Hematopoietic multipotent progenitor cell treated with erythropoietin and hydrocortisone succinate and interleukin-3 and kit ligand, for 17 days (in vitro differentiated cells): ENCODE results near the gene DRP2.
"Not testable (repeated sequence)": the region's sequence is repeated elsewhere in the genome, so short reads cannot be mapped to it uniquely, and the experiment has no call there.

Experiments used
- DNase-seq: peaks from one replicate; pipeline ENCODE4 v3.0.0-alpha.2; 2015; ENCODE audit warnings: low spot score

Gene DRP2, protein sequence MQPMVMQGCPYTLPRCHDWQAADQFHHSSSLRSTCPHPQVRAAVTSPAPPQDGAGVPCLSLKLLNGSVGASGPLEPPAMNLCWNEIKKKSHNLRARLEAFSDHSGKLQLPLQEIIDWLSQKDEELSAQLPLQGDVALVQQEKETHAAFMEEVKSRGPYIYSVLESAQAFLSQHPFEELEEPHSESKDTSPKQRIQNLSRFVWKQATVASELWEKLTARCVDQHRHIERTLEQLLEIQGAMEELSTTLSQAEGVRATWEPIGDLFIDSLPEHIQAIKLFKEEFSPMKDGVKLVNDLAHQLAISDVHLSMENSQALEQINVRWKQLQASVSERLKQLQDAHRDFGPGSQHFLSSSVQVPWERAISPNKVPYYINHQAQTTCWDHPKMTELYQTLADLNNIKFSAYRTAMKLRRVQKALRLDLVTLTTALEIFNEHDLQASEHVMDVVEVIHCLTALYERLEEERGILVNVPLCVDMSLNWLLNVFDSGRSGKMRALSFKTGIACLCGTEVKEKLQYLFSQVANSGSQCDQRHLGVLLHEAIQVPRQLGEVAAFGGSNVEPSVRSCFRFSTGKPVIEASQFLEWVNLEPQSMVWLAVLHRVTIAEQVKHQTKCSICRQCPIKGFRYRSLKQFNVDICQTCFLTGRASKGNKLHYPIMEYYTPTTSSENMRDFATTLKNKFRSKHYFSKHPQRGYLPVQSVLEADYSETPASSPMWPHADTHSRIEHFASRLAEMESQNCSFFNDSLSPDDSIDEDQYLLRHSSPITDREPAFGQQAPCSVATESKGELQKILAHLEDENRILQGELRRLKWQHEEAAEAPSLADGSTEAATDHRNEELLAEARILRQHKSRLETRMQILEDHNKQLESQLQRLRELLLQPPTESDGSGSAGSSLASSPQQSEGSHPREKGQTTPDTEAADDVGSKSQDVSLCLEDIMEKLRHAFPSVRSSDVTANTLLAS

DNA sequence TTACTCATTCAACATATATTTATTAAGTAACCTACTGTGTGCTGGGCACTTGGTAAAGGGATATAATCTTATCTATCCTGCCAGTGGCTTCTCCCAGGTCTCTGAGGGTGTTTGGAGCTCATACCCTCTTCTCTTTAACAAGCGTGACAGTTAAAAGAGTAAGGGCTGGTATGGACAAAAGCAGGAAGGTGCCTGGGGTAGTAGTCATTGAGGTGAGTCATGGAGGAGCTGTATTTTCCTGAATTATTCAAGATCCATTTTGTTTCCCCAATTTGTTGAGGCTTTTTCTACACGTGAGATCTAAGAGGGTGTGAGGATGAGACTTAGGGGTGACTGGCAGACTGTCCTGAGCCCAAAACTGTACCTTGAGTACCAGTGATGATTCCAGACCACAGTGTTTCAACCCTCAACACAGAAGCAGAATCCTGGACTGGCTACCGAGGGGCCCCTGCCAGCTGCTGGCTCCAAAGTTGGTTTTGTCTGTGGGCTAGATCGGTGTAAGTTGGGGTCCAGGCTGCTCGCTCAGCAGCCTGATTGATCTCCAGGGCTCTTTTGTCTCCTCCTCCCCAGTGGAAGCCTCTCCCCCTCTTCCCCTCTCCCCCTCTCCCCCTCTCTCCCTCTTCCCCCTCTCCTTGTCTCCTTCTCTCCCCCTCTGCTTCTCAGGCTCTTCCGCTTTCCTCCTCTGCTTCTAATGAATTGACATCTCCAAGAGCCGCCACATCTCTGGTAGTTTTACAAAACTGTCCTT lies at the start of gene DRP2:
Gene DRP2 (plus strand): TSS at position 671 of the 748 bp plus-strand sequence. CDS start 11,862 bp downstream, outside the sequence.
- DNase-seq, result no peak

DNA sequence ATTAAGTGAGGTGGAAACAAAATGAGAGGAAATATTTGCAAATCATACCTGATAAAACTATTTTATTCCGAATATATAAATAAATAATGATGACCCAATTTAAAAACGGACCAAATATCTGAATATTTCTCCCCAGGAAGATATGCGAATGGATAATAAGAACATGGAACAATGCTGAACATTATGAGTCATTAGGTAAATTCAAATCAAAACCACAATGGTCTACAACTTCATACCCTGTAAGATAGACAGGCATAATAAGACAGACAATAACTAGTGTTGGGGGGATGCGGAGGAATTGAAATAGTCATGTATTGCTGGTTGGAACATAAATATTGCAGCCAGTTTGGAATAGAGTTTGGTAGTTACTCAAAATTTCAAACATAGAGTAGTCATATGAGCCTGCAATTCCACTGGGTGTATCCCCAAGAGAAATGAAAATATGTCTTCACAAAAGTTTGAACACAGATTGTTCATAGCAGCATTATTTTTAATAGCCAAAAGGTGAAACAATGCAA lies 47.6 kb upstream of the DRP2 start:
- no peak for DNase-seq

DNA sequence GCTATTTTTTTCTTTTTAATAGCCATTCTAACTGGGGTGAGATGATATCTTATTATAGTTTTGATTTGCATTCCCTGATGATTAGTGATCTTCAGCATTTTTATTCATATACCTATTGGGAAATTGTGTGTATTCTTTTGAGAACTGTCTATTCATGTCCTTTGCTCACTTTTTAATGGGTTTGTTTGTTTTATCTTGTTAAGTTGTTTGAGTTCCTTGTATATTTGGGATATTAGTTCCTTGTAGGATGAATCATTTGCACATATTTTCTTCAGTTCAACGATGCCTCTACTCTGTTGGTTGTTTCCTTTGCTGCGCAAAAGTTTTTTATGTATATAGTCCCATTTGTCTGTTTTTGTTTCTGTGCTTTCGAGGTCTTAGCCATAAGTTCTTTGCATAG lies 43.1 kb upstream of the DRP2 start:
- no peak for DNase-seq

DNA sequence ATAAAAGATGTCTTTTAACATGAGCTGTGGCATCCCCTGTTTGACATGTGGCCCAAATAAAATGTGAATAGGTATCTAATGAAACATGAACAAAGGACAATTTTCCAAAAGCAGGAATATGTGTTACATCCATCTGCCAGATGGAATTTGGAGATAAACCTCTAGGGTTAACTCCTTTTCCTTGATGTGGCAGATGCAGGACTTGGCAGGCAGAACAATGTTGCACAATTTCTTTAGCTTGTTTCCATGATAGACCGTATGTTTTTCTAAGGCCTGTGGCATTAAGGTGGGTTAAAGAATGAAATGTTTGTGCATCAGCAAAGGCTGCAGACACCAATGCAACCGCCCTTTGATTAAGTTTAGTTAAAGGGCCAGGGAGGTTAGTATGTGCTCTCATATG lies 34.7 kb upstream of the DRP2 start:
- DNase-seq, result not testable (repeated sequence)

DNA sequence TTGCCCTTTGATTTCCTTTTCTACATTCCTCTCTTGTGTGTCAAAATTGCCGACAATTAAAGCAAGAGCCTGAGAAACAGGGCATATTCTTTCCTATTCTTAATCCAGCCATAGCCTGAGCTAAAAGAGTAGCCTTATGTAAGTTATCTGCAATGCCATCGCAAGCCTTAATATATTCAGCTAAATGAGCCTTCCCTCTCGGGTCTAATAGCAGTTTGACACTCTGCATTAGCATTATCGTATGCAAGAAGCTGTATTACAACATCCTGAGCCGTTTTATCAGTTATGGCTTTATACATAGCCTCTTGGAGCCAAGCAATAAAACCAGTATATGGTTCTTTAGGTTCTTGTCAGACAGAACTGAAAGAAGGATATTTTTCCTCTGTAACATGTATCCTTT lies 31.6 kb upstream of the DRP2 start:
- not testable (repeated sequence) for DNase-seq

DNA sequence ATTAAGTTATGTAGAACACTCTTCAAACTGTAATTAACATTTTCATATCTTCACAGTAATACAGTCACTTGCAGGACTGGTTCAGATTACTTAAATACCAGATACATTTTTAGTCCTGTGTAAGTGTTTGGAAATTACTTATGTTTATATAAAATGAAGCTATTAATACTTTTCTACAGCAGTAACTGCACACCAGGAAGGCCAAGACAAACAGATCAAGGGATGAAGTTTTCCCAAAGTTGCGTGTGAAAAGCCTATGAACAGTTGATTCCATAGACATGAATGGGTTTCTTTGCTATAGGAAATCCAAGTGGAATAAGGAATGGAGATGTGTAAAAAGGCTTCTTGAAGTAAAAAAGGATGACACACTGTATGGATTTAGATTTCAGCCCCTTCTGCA lies 28.9 kb upstream of the DRP2 start:
- no peak for DNase-seq

DNA sequence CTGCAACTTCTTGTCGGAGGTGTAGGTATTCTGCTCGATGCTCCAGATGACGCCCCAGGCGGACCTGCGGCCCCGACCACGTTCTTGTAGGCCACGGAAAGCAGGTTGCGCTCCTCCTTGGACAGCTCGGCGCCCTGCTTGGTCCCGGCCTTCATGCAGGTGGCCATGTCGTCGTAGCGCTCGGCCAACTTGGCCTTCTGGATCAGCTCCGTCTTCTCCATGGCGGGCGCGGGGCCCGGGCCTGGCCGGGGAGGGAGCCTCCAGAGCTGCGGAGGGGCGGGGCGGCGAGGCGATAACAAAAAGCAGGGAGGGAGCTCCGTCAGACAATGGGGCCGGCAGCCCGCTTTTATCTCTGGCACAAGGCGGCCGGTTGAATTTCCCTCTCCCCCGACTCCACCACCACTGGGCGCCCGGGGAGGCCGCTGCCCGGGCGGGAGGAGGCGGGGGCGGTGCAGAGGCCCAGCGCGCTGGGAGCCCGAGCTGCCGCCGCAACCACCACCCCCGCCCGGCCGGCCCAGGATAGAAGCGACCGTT lies 28.3 kb upstream of the DRP2 start:
- DNase-seq, result no peak

DNA sequence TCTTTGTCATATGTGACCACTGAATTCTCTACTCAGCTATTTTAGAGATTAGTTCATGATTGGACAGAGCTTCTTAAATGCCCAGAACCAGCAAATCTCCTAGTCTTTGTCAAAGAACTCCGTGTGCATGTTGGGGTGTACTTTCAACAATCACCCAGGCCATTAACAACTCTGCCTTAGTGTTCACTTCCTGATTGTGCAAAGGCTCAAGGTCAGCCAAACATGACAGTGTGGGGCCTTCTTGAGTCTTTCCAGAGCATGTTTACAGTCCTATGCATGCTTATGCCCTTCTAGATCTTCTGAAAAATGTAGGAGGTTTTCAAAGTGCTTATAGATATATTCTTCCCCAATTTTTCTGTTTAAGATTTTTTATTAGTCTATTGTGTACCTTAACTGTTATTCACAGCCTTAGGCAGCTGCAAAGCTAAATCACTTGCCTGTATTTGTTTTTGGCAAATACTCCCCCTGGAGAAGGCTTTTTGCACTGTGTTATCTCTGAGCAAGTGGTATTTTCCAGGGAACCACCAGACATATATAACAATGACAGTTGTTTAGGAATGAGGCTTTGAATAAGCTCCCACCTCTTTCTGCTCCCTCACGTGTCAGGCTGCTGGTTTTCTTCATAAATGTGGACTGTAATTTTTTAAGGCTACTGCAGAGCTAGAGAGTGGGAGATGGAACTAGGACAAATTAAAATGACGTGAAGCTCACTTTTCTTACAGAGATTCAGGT lies 24.0 kb upstream of the DRP2 start:
- no peak for DNase-seq

DNA sequence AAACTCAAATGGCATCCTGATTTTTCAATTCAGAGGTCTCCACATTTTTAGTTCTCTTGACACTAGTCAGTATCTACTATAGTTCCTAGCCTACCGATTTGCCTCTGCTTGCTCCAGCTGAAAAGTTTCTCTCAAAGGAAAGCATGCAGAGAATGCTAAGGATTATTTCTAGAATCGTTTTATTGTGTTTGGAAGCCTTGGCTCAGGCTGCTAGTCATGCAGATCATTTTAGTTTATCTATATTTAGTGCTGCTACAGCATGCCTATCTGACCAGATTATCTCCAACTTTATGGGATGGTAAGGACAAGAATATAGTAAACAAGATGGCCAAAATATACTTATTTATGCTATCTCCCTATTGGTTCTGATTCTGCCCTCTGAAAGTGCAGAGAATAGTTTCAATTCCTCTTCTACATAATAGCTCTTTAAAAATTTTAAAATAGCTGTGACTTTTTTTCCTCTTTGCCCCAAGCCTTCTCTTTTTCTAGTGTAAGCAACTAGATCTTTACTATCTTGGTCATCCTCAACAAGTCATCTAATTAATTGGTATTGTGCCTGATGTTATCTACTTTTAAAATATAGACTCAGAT lies 15.7 kb upstream of the DRP2 start:
- no peak for DNase-seq

DNA sequence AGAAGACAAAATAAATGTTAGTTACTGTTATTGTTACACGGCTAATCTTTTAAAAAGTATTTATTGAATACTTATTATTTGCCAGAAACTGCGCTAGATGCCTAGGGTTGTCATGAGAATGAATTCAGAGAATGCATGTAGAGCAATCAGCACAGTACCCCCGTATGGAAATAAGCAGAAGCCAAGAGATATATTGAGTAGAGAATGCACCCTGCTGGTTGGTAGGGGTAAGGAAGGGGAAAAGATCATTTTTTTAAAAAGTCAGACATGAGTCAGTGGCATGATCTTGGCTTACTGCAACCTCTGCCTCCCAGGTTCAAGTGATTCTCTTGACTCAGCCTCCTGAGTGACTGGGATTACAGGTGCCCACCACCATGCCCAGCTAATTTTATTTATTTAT lies 13.1 kb upstream of the DRP2 start:
- DNase-seq, result no peak

DNA sequence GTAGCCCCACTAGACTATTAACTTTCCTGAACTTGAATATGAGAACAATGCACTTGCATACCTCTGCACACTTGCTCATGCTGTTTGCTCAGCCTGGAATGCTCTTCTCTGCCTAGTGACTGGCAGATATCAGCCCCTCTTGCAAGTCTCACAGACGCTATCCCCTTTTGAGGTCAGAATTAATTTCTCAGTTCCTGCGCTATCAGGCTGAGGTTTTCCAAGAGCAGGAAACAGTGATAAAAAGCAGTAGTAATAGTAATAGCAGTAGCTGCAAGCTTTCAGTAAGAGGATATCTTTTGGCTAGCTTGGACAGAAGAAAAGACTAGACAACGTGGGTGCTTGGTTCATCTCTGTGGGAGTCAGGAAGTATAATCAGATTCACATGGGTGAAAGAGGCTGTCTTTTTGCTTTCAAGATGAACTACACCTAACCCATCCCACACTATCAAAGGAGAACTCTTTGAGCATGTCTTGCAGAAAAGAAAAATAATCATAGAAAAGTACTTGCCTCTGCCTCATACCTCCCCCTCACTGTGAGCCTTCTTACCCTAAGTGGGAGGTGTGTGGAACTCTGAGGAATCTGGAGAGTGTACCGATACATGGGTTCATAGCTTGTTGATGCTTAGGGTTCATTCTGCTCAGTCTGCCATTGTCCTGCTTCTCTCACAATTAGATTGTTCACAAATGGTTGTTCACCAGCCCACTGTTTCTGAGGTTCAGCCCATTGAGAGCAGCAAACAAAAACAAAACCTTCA lies 11.3 kb upstream of the DRP2 start:
- DNase-seq, result no peak

DNA sequence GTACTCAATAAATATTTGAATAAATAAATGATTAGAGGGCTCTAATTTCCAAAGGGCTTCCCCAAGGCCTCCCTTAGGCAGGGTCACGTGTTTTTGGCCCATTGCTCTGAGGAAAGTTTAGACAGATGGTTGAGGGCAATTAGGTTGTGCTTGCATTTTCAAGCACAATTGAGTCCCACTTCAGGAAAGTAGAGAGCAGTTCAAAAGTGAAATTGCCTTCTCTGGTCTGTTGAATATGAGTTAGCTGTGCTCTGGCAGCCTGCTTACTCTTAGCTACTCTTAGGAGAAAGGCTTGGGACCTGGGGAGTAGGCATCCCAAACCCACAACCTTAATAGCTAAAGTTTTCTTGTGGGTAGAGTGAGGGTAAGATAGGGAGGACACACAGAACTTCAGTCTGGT lies 9.0 kb upstream of the DRP2 start:
- no peak for DNase-seq

DNA sequence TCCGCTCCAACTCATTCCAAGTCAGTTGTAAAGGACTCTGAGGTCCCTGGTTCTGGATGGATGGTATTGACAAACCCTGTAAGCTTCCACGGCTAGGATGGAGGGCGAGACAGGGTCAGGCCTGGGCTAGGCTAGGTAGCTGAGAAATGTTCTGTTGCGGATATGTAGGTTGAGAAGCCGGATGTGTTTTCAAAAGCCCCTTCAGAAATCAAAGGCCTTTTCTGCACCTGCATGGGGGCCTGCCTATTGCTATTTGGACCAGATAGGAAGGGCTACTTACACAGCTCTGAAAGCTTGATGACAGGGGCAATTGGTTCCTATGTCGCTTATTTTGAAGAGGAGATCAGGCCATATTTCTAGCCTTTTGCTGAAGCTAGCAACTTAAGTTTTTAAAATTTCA lies 1.9 kb upstream of the DRP2 start:
- DNase-seq, result no peak

DNA sequence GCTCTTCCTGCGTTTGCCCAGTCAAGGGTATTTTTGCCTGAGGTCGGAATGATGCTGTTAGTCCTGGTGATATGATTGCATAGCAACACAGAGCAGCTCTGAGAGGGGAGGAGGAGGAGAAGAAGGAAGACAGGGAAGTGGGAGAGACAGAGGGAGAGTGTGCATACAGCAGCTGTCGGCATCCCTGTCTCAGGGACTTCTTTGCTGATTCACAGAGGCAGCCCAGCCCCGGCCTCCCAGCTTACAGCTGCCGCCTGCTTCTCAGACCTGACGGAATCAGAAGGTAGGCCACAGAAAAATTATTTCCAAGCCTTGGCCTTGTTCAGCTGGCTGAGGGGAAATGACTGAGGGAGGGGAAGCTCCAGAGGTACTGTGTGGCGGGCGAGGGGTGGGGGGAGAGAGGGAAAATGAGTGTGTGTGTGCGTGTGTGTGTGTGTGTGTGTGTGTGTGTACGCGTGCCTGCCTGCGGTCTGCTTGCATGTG lies 319 bp downstream of the DRP2 start:
- DNase-seq, result no peak

DNA sequence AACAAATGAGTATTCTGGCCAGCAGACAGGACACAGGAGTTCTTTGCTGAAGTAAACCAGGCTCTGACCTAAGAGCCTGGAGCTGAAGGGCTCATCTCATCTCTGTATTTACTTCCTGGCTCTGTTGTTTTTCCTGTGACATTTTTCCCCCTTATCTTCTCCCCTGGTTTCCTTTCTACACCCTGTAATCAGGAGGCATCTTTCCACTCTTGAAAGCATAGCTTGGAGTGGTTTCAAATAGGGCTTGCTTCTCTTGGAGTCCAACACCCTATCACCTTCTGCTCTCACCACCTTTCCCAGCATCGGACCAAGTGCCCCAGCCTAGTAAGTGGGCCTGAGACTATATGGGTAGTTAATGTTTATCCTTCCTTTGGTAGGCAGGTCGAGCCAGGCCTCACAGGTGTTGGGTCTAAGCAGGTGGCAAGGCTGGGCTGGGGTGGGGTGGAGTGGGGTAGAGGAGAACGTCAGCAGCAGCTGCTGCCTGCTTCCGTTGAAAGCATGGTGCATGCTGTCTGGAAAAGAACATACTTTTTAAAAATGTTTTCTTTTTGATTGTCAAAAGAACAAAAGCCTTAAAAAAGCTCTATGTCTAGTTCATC lies 1.2 kb downstream of the DRP2 start:
- DNase-seq, result no peak

DNA sequence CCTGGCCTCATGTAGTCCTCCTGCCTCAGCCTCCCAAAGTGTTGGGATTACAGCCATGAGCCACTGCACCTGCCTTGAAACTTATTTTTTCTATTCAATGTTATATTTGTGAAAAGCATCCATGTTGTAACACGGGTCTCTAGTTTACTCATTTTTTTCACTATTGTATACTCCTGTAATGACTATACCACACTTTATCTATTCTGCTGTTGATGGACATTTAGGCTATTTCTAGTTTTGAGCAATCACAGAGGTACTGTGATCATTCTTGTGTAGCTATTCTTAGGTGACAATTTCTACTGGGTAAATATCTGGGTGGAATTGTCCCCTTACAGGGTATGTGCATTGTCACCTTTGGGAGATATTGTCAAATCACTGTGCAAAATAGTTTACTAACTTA lies 3.6 kb downstream of the DRP2 start:
- no peak for DNase-seq

DNA sequence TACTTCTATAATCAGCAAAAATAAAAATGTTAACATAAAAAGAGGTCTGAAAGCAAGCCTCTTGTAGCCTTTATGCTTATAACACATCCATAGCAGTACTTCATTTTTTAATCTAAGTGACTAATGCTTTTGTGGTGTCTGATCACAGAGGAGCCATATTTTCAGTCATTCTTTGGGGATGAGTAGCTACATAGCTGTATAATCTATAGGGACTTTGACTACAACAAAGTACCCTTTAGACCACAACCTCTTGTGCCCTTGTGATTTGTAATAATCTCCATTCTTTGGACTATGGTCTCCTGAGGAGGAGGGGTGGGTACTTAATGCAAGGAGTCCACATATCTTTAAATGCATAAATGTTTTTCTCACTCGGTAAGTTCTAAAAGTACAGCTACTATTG lies 9.6 kb downstream of the DRP2 start:
- DNase-seq, result no peak

DNA sequence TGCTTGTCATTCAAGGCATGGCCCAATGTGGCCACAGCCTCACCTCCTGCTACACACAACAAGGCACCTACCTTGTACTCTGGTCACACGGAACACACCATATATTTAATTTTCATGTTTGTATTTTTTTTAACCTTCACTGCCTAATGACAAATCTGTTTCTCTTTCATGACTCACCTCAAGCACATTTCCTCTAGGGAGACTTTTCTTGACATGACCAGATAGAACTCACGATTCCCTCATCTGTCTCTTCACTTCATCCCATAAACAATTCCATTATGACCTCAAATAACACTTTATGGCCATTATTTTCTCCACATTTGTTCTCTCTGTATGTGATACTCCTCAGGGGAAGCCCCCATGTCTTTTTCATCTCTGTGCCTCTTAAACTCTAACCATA lies 11.1 kb downstream of the DRP2 start:
- DNase-seq, result no peak

DNA sequence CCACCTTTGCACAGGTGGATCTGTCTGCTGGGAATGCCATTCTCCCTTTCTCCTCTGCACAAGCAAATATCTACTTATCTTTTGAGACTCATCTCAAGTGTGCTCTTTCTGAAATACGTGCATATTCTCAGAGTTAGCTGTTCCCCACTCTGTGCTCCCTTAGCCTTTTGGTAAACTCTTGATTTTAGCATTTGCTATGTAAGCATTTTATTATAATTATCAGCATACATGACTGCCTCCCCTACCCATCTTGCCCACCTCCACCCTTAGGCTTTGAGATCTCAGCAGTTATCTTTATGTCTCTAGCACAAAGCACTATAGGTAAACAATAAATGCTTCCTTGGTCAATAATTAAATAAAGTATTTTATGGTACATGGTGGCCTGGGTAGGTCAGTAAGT lies 11.5 kb downstream of the DRP2 start:
- DNase-seq, result no peak
